Measurements from ENCODE around the gene SPC24.

- TF ChIP-seq POLR2A (IDR thresholded peaks at IDR 0.05) (no peak), CTCF (IDR thresholded peaks at IDR 0.05) (no peak)
These were observed 36.4 kb upstream of the SPC24 start for GRCh38 chr19:11191934-11192333.
